Heart left ventricle (tissue), 13 donors: ENCODE data around the gene ZNF750.

ENCODE experiments used
- CTCF ChIP-seq, 12 donors: fragments of 200-600 bp; sonication (generic) in 4 of 12; IDR thresholded peaks; one replicate each; pipeline versions ENCODE4 v1.5.0 to v1.8.0; 2018 to 2022; ENCODE audit warnings: antibody characterized with exemption in 12 of 12, mild to moderate bottlenecking in 5 of 12
- POLR2A ChIP-seq, 2 donors: fragments of 450-650 bp; IDR thresholded peaks; one replicate each; pipeline ENCODE4 v1.6.1; 2017; ENCODE audit warnings: antibody characterized with exemption in 2 of 2, mild to moderate bottlenecking in 2 of 2, moderate library complexity in 2 of 2
- donor health status: ischemic (EF 13 %, LVEDD 7.1; RV severe dilation, severe dysfunction).
- donor health status: DM: no; HTN: yes; CAD: no.
- donor health status: DM: no; HTN: no; CAD: no.
- donor health status: ischemic (EF 25% LVEDD 6.9; RV normal size, moderate dysfunction).
- donor health status: ischemic (EF 25% LVEDD 5.7; RV mildly dilated, moderate dysfunction).
- donor health status: ischemic (EF 35%, LVEDD 5.7; RV mildly dilated, moderate dysfunction).
- donor health status: nonischemic (EF 11% LVEDD 7.7; RV severe dilation, severe dysfunction).
- donor health status: DM: yes; HTN: yes; CAD: no.
- donor health status: PGD.
- donor health status: ischemic (EF 29% LVEDD 5.4; RV normal size, mild dysfunction).
- donor health status: nonischemic (EF 23%, LVEDD 6.1; RV moderate dilation, normal function).

- TF ChIP-seq CTCF (IDR thresholded peaks at IDR 0.05) (no peak), POLR2A (IDR thresholded peaks at IDR 0.05) (no peak)
Observed at GRCh38 chr17:82793974-82794630, 45.7 kb downstream of the ZNF750 start.
